Neuron (in vitro differentiated cells): ENCODE measurements around the gene ABCC4.

Experiments
- H2AFZ ChIP-seq: one replicate; pipeline ENCODE4 v1.6.1; 2013; ENCODE audit warnings: low read depth, mild to moderate bottlenecking, inconsistent platforms, low read length, moderate library complexity
- H3K27me3 ChIP-seq: one replicate; pipeline ENCODE4 v1.6.1; 2013; ENCODE audit warnings: low read length; ENCODE audit not compliant: insufficient read depth
- H3K36me3 ChIP-seq: one replicate; pipeline ENCODE4 v1.6.1; 2013; ENCODE audit warnings: low read length; ENCODE audit not compliant: insufficient read depth
- H3K4me1 ChIP-seq: one replicate; pipeline ENCODE4 v1.6.1; 2013; ENCODE audit warnings: low read length; ENCODE audit not compliant: insufficient read depth
- H3K4me3 ChIP-seq: 2 replicates; pipeline ENCODE4 v1.5.1; 2013; ENCODE audit warnings: mild to moderate bottlenecking, low read length, moderate library complexity
- H3K9me3 ChIP-seq: one replicate; pipeline ENCODE4 v1.6.1; 2013; ENCODE audit warnings: low read length

Gene ABCC4

DNA sequence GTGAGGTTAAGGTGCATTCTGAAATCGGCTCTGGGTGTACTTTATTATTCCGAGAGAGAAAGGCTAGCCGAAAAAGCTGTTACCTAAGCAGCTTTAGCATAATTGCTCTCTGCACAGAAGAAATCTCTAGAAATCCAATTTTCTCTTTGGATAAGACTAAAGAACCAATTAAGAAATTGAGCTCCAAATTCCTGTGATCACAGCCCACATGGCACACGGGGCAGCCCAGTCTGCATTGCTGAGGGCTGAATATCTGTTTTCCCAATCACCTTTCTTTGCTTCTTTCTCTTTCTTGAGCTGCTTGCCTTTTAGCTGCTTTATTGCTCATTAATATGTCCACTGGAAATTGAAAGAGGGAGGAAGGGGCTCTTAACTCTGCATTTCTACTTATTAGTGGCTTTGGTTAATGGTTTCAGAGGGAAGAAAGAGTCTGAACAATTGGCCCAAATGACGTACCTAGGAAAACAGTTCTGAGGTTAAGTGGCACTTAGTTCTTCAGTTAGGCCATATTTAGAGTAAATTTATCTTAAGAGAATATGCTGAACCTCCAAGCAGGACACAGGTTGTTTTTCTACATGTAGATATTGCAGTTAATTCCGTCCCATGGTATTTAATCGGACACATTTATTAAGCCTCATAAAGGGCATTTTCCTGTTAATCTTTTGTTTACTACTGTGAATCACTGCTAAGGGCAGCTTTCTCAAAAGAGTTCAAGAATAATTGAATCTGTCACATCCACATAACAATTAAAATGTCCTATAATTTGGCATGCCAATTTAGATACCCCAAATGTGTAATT, 265.7 kb downstream of the ABCC4 start:
- no peaks in the 10 kb centered on the region for H3K9me3 ChIP-seq
- no peak overlapping the region for H3K4me3 ChIP-seq
- no peaks in the 10 kb centered on the region for H3K36me3 ChIP-seq
- H3K27me3 ChIP-seq = no peaks in the 10 kb centered on the region
- H3K4me1 ChIP-seq = no peaks in the 10 kb centered on the region
- H2AFZ ChIP-seq = no peak overlapping the region

DNA sequence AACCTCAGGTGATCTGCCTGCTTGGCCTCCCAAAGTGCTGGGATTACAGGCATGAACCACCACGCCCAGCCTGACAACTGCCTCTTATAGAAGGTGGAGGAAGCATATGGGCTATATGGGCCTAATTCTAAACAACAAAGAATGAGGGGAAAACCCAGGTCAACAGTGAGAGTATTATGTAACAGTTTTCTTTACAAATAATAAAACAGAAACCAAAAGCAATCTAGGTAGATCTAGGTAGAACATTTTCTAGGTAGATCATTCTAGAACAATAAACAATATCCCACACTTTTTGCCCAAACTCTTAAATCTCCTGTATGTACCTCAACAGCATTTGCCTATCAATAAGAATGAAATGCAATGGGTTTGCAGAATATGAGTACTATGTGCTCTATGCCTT, 267.4 kb downstream of the ABCC4 start:
- no peak overlapping the region for H3K4me3 ChIP-seq
- no peak overlapping the region for H2AFZ ChIP-seq
- no peaks in the 10 kb centered on the region for H3K4me1 ChIP-seq
- no peaks in the 10 kb centered on the region for H3K27me3 ChIP-seq
- no peaks in the 10 kb centered on the region for H3K36me3 ChIP-seq
- H3K9me3 ChIP-seq = no peaks in the 10 kb centered on the region

DNA sequence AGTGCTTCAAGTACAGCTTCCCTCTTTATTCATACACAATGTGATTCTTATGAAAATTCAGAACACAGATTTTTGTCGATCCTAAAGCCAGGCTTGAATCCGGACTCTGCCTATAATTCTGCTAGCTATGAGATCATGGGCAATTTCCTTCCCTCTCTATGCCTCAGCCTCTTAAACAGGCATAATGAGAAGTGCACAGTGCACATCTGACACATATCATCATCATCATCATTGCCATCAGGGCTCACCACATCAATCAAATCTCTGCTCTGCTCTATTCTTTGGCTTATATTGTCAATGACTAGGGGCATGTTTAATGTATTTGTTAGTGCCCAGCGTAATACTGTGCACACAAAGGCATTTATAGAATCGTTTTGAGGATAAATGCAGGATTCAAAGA, 269.1 kb downstream of the ABCC4 start:
- no peak overlapping the region for H2AFZ ChIP-seq
- no peaks in the 10 kb centered on the region for H3K27me3 ChIP-seq
- H3K4me1 ChIP-seq = no peaks in the 10 kb centered on the region
- no peak overlapping the region for H3K4me3 ChIP-seq
- H3K36me3 ChIP-seq = no peaks in the 10 kb centered on the region
- no peaks in the 10 kb centered on the region for H3K9me3 ChIP-seq

DNA sequence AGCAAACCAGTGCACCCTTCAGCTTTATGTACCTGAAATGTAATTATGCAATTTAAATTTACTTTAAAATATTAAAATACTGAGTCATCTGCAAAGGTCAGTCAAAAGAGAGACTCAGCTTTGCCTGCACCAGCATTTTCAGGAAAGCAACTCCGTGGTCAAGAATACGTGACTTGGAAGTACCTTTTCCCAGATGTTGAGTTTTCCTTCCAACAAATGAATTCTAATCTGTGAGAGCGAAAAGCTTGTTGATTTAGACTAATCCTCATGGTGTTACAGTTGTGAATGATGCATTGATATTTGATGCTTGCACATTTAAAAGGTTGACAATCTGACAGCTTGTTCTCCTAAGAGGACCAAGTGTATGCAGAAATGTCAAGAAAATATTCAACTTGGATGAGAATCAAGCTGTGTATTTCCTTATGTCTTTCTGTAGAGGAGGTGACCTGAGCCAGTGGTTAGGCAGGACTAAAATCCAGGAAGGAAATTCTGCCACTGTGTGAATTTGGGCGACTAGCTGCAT, 270.4 kb downstream of the ABCC4 start:
- H2AFZ ChIP-seq = no peak overlapping the region
- H3K4me3 ChIP-seq = no peak overlapping the region
- no peaks in the 10 kb centered on the region for H3K36me3 ChIP-seq
- H3K4me1 ChIP-seq = no peaks in the 10 kb centered on the region
- H3K9me3 ChIP-seq = no peaks in the 10 kb centered on the region
- H3K27me3 ChIP-seq = no peaks in the 10 kb centered on the region

DNA sequence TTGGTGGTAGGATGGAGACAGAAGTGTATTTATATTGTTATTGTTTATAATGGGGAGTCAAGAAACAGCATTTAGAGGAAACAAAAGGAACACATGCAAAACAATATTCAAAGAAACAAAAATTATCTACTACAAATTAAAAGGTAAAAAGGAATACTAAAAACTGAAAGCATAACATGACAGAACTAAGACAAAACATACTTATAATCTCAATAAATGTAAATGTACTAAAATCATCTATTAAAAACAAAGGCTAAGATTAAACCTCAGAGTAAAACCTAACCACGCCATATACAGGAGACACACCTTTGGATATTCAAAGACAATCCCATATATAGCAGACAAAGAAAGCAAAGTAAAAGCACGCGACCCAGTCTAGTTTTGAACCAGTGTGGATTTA, 273.6 kb downstream of the ABCC4 start:
- H3K27me3 ChIP-seq = no peaks in the 10 kb centered on the region
- no peak overlapping the region for H3K4me3 ChIP-seq
- H3K36me3 ChIP-seq = no peaks in the 10 kb centered on the region
- H2AFZ ChIP-seq = no peak overlapping the region
- peaks cover 12% of the 10 kb centered on the region for H3K4me1 ChIP-seq
- H3K9me3 ChIP-seq = no peaks in the 10 kb centered on the region

DNA sequence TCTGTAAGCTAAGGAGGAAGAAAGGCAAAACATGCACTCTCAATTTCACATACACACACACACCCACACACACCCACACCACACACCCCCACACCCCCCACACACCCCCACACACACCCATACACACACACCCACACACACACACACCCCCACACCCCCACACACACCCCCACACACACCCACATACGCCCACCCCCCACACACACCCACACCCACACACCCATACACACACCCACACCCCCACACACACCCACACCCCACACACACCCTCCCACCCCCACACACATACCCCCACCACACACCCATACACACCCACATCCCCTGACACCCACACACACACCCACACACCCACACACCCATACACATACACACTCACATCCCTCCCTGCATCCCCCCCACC, 276.1 kb downstream of the ABCC4 start:
- Histone ChIP-seq H3K9me3 (no peaks in the 10 kb centered on the region), H3K4me1 (peaks cover 16% of the 10 kb centered on the region), H3K4me3 (no peak overlapping the region), H3K27me3 (no peaks in the 10 kb centered on the region), H3K36me3 (no peaks in the 10 kb centered on the region), H2AFZ (no peak overlapping the region)

DNA sequence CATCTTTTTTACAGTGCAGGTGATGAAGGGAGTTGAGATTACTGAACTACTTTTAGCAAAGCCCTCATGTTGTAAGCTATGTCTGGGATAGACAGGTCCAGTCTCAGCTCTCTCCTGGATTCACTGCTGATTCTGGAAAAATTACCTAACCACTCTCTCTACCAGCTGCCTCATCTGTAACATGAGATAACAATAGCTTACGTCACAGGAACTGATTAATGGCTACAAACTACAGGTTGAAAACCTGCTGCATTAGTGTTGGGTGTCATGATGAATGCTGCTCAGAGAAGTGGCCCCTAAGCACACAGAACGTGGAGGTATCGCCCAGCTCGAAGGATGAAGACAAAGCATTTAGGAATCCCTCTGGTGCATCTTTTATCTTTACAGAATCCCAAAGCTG, 277.8 kb downstream of the ABCC4 start:
- H3K36me3 ChIP-seq = no peaks in the 10 kb centered on the region
- H3K4me1 ChIP-seq = peaks cover 16% of the 10 kb centered on the region
- no peaks in the 10 kb centered on the region for H3K27me3 ChIP-seq
- no peak overlapping the region for H3K4me3 ChIP-seq
- no peaks in the 10 kb centered on the region for H3K9me3 ChIP-seq
- no peak overlapping the region for H2AFZ ChIP-seq

DNA sequence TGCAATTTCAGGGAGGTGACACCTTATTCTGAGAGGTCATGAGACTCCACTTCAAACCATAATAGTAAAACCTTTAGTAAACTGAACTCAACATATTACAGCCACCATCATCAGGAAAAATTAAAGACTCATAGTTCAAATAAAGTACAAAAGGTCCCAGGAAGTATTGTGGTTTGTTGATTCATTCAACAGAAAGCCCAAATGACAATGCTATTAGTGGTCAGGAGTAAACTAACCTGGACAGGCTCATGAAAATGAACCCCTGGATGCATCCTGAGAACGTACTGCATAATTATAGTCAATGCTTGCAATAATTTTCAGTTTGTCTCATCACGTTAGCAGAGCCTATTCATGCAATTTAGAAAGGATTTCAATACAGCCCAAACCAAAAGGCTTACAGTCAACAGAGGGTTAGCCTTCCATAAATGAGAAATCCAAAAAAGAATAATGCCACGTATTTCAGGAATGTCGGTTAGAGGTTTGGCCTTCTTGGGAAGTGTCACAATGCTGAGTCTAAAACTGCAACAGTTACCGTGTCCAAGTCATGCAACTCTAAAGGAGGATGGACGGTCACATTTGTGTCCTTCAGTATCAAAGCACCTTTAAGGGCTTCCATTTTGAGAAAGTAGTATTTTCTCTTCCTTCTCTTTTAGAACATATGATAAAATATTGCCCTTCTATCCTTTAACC, 280.8 kb downstream of the ABCC4 start:
- no peak overlapping the region for H3K4me3 ChIP-seq
- H3K27me3 ChIP-seq = no peaks in the 10 kb centered on the region
- H3K9me3 ChIP-seq = no peaks in the 10 kb centered on the region
- H3K4me1 ChIP-seq = peaks cover 16% of the 10 kb centered on the region
- no peaks in the 10 kb centered on the region for H3K36me3 ChIP-seq
- no peak overlapping the region for H2AFZ ChIP-seq

DNA sequence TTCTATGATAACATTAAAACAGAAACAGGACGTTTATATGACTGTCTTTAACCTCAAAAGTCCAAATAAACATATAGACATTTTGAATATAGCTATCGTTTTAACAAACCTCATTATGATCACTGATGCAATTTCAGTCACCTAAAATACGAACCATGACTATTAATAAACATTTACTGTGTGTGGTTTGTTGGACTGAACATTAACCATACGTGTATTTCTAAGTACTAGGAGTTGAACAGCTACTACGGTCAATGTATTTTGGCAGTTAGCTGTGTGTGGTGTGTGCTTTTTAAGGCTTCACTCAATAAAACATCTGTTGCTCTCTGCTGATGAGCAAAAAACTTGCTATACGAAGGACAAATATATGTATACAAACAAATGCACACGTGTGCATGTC, 281.4 kb downstream of the ABCC4 start:
- H2AFZ ChIP-seq = no peak overlapping the region
- H3K4me1 ChIP-seq = peaks cover 14% of the 10 kb centered on the region
- H3K4me3 ChIP-seq = no peak overlapping the region
- no peaks in the 10 kb centered on the region for H3K36me3 ChIP-seq
- no peaks in the 10 kb centered on the region for H3K27me3 ChIP-seq
- no peaks in the 10 kb centered on the region for H3K9me3 ChIP-seq

DNA sequence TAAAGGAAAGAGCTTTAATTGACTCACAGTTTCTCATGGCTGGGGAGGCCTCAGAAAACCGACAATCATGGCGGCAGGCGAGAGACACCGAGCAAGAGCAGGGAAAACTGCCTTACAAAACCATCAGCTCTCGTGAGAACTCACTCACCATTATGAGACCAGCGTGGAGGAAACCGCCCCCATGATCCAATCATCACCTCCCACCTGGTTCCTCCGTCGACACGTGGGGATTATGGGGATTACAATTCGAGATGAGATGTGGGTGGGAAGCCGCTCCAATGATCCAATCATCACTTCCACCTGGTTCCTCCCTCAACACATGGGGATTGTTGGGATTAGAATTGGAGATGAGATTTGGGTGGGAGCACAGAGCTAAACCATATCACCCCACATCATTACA, 293.9 kb downstream of the ABCC4 start:
- no peaks in the 10 kb centered on the region for H3K36me3 ChIP-seq
- peaks cover 2% of the 10 kb centered on the region for H3K9me3 ChIP-seq
- H3K4me3 ChIP-seq = no peak overlapping the region
- peaks cover 10% of the 10 kb centered on the region for H3K4me1 ChIP-seq
- no peaks in the 10 kb centered on the region for H3K27me3 ChIP-seq
- H2AFZ ChIP-seq = no peak overlapping the region

DNA sequence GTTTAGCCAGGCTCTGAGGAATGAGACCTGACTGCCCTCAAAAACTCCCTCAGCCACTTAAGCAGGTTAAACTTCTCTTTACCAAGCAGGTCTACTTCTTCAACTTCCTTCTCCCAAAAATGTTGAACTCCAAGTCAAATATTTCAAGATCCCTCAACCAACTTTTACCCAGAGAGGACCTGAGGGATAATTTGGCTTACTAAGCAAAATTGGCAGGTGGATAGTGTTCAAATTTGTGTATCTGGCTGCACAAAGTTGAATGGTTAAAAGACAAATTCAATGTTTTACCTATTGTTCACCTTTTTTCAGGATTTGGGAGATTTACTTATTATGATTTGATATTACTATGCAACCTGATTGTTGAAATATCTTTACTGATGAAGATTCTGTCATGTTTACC, 296.0 kb downstream of the ABCC4 start:
- Histone ChIP-seq H3K4me3 (no peak overlapping the region), H3K36me3 (no peaks in the 10 kb centered on the region), H3K9me3 (peaks cover 2% of the 10 kb centered on the region), H3K27me3 (no peaks in the 10 kb centered on the region), H3K4me1 (peaks cover 10% of the 10 kb centered on the region), H2AFZ (no peak overlapping the region)

DNA sequence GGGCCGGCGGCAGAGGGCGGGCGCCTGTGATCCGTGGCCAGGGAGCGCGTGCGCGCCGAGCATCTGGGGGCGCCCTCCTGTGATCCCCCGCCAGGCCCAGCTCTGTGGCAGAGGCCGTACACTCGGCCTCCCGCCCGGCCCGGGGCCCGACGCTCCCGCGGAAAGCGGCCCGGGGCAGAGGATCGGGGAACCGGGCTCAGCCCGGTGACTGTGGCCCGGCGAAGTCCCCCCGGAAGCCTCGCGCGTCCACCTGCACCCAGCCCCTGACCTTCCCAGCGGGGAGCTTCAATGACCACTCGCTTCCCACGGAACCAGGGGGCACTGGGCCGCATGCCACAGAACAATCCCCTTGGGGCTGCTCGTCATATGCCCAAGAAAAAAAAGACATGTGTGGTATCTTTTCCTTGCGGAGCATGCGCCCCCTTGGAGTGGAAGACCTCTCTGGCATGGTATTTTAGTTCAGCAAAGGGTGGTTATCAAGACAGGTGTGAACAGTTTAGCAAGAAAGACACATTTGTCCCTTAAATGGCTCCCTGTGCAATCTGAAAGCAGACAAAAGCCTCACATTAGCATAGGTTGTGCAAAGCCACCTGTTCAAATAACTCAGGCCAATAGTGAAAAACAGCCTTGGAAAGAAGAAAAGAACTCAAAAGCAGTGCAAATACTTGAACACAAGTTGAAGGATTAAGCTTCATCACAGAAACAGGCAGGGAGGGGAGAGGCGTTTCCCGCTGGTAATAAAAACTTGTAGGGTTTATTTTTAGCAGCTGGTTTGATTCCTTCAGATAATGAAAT, 298.0 kb downstream of the ABCC4 start:
- peaks cover 10% of the 10 kb centered on the region for H3K4me1 ChIP-seq

DNA sequence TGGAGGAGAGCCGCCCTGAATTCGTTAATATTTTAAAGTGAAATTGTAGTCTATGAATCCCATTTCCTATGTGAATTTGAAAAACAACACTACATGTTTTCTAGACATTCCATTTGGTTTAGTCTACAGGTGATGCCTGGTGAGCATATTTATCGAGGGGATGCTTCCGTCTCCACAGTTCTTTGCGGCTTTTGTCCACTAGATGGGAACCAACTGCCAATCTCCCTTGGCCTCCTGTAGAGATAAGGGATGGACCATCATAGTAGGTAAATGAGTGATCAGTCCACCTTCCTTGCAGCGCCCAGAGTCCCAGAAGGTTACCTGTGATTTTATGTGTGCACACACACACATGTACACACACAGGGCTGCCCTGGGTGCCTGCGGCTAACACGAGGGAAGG, 299.1 kb downstream of the ABCC4 start:
- Histone ChIP-seq H3K36me3 (no peaks in the 10 kb centered on the region), H2AFZ (no peak overlapping the region), H3K27me3 (no peaks in the 10 kb centered on the region), H3K4me3 (no peak overlapping the region), H3K9me3 (no peaks in the 10 kb centered on the region), H3K4me1 (peaks cover 10% of the 10 kb centered on the region)

More for the DNA sequence above, 298.0 kb downstream of the ABCC4 start:
- Histone ChIP-seq H3K4me3 (no peak overlapping the region), H3K9me3 (peaks cover 2% of the 10 kb centered on the region), H3K27me3 (no peaks in the 10 kb centered on the region), H2AFZ (peak overlapping the region; percentile 49), H3K36me3 (no peaks in the 10 kb centered on the region)
